ENCODE results near the gene KIFC1.

DNA sequence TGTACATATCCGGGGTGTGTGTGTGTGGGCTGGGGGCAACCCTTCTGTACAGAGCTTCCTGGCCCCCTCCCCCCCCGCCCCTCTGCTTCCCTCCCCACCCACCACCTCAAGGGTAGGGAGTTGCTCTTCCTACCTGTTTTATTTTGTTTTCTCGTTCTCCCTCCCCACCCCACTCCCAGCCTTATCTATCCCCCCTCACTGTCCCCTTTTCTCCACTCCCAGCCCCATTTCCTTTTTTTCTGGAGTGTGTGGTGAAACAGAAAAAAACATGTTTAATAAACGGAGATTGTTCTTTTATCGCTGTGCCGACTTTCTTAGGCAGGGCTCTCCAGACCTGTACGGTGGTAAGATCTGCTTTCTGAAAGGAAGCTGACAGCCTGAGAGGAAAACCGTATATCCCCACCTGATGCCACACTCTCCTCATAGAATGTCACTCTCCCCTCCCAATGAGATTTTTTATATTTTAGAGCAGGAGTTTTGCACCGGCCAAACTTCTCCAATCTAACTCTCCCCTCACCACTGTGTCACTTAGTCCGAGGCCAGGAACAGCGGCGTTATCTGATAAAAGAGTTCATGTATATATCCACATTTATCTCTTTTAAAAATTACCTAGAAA, 61.9 kb downstream of the KIFC1 start:
- no peak for TF ChIP-seq CTCF (IDR thresholded peaks at IDR 0.05)
- TF ChIP-seq POLR2AphosphoS5 (IDR thresholded peaks at IDR 0.05; ENCODE audit: insufficient read depth in 1 of 2, low read depth in 1 of 2) = no peak
- TF ChIP-seq POLR2A (IDR thresholded peaks at IDR 0.05) = no peak
